OCI-LY7 (cell line): ENCODE results near the gene TMIE. TPM values are rescaled to one million over a fixed set of nuclear protein-coding genes. Genes with fewer than 3 reads are reported as not detected.

Source experiments
- small RNA-seq: library from RNA; depleted of rRNA; stranded (forward); fragments of <200 nt; gene quantifications from one replicate; pipeline ENCODE3, GENCODE V24; 2014
- total RNA-seq, 2 experiments: library from RNA; depleted of rRNA in 1 of 2; stranded (reverse); fragments of >200 nt in 1 of 2; shearing (Covaris generic) in 1 of 2; gene quantifications; 2 replicates each; pipeline ENCODE4 v1.2.3, GENCODE V29; 2014 to 2022

Gene TMIE
- total RNA-seq, 2 experiments from 2014 or later, result not detected

Small RNA genes within 50 kb of the gene (small RNA-seq; reads per million reads assigned to genes)
- not detected for gene PRSS45

Other genes starting within 250 kb of the TMIE start
- gene LTF, start 236.5 kb upstream of the TMIE start, total RNA-seq (2014; rRNA removed; shearing (Covaris generic)), result 3.7 TPM in 1 of 2 replicates, not detected in the other
- gene LTF, start 236.5 kb upstream of the TMIE start, total RNA-seq (2022), result not detected in 2 replicates
- gene RTP3, start 203.4 kb upstream of the TMIE start, total RNA-seq (2014; rRNA removed; shearing (Covaris generic)), result 1.3 and 1.4 TPM in 2 replicates
- gene RTP3, start 203.4 kb upstream of the TMIE start, total RNA-seq (2022), result 0.37 and 0.74 TPM in 2 replicates
- 2.0 and 2.4 TPM in 2 replicates for gene LRRC2, start 135.1 kb upstream of the TMIE start, total RNA-seq (2014; rRNA removed; shearing (Covaris generic))
- gene LRRC2, start 135.1 kb upstream of the TMIE start, total RNA-seq (2022), result 1.9 and 2.2 TPM in 2 replicates
- gene FAM240A, start 88.9 kb upstream of the TMIE start, total RNA-seq (2014; rRNA removed; shearing (Covaris generic)), result not detected in 2 replicates
- gene FAM240A, start 88.9 kb upstream of the TMIE start, total RNA-seq (2022), result not detected in 2 replicates
- gene ALS2CL, start 7.7 kb upstream of the TMIE start, total RNA-seq (2014; rRNA removed; shearing (Covaris generic)), result 0.15 and 0.28 TPM in 2 replicates
- 0.07 TPM in 1 of 2 replicates, not detected in the other for gene ALS2CL, start 7.7 kb upstream of the TMIE start, total RNA-seq (2022)
- gene PRSS50, start 16.5 kb downstream of the TMIE start, total RNA-seq (2014; rRNA removed; shearing (Covaris generic)), result not detected in 2 replicates
- not detected in 2 replicates for gene PRSS50, start 16.5 kb downstream of the TMIE start, total RNA-seq (2022)
- gene MYL3, start 162.1 kb downstream of the TMIE start, total RNA-seq (2014; rRNA removed; shearing (Covaris generic)), result not detected in 2 replicates
- not detected in 2 replicates for gene MYL3, start 162.1 kb downstream of the TMIE start, total RNA-seq (2022)
- gene PTH1R, start 176.3 kb downstream of the TMIE start, total RNA-seq (2014; rRNA removed; shearing (Covaris generic)), result not detected in 2 replicates
- not detected in 2 replicates for gene PTH1R, start 176.3 kb downstream of the TMIE start, total RNA-seq (2022)